Raji (cell line): ENCODE data around the gene NUP62.
"Not testable (repeated sequence)": the region's sequence is repeated elsewhere in the genome, so short reads cannot be mapped to it uniquely, and the experiment has no call there.

Experiments used
- POLR2A ChIP-seq: IDR thresholded peaks from 2 replicates; pipeline ENCODE4 v1.6.1; 2011; ENCODE audit warnings: low read depth, low read length, control low read depth; ENCODE audit not compliant: insufficient read depth

NUP62 gene, protein sequence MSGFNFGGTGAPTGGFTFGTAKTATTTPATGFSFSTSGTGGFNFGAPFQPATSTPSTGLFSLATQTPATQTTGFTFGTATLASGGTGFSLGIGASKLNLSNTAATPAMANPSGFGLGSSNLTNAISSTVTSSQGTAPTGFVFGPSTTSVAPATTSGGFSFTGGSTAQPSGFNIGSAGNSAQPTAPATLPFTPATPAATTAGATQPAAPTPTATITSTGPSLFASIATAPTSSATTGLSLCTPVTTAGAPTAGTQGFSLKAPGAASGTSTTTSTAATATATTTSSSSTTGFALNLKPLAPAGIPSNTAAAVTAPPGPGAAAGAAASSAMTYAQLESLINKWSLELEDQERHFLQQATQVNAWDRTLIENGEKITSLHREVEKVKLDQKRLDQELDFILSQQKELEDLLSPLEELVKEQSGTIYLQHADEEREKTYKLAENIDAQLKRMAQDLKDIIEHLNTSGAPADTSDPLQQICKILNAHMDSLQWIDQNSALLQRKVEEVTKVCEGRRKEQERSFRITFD

DNA sequence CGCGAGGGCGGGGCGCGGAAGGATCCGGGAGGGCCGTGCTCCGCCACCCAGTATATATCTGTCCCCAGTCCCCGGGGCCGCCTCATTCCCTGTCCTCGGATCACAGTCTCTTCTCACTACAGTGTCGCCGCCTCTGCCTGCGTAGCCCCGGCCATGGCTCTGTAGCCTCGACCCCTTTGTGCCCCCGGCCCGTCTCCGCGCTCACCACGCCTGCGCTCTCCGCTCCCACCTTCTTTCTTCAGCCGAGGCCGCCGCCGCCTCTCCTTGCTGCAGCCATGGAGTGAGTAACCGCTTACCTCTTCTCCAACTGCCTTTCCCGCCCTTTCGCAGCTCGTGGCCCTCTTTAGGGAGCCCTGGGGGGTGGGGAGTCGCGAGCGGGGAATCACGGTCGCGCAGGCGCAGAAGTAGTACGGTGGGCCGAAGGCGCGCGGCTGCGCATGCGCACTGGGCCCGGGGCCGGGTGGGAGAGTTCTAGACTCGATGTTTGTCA, at the start of gene NUP62, which contains the start of gene ATF5:
Gene NUP62, minus strand, starts transcription at position 384 of the 490 bp plus-strand sequence. CDS start 19,697 bp downstream, outside the sequence.
Gene ATF5, plus strand, starts transcription at position 85 of the 490 bp plus-strand sequence. CDS start 1,646 bp downstream, outside the sequence.
- TF ChIP-seq POLR2A: no peak

DNA sequence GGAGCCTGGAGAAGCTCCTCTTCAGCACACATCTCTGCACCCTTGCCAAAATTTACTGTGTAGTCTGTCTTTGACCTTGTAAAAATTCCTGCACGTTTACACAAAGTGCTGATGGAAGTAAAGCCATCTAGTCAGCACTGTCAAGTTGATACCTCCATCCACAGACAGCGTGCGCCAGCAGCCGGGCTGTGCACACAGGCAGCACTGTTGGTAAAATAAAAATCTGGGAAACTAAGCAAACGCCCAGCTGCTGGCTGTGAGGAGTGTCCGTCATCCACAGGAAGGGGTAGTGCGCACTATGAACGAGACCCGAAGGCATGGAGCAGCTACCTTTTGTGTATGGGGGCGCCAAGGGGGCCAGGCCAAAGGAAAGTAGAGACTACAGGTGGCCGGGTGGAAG, 49.0 kb upstream of the NUP62 start:
- TF ChIP-seq POLR2A: no peak

DNA sequence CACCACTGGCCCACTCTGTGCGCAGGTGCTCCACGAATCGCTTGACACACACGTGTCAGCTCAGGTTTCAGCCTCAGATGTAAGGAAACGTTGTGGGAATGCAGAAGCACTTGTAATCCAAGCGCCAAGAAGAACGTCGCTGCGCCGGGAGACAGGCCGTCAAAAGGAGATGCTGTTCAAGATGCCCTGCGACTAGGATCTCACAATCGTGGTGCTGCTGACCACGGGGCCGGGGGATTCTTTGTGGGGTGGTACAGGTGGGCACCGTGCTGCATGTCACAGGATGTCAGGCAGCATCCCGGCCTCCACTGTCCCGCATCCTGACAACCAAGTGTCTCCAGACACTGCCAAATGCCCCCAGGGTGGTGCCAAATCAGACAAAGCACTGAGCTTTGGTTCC, 48.6 kb upstream of the NUP62 start:
- TF ChIP-seq POLR2A: no peak

DNA sequence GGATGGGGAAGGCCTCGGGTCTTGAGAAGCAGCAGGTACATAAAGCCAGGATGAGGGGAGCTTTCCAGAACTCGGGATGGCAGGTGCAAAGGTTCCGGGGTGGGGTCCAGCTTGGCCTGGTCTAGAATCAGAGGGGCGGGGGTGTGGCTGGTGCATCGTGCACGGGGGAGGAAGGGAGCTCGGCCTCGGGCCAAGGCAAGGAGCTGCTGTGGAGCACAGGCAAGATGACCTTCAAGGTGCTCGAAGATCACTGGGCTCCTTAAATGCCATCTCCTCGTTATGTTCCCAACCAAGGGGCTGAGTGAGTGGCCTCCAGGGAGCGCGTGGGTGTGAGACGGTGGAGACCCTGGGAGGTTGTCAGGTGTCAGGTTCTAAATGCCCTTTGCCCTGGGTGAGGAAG, 47.8 kb upstream of the NUP62 start:
- TF ChIP-seq POLR2A: no peak

DNA sequence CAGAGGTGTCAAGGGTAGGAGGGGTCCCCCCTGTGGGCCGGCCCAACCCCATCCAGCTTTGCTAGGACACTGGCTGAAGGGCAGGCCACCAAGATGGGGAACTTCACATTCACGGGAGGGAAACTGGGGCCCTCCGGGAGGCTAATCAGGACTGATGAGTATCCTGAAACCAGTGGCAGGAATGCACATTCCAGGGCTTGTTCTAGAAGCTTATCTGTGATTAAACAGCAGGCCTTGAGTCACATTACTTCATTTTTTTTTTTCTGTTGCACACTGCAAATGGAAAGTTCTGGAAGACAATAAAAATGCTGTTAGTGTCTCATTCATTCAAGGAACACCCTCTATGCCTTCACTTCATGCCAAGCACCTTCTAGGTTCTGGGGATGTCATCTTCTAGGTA, 47.2 kb upstream of the NUP62 start:
- TF ChIP-seq POLR2A: no peak

DNA sequence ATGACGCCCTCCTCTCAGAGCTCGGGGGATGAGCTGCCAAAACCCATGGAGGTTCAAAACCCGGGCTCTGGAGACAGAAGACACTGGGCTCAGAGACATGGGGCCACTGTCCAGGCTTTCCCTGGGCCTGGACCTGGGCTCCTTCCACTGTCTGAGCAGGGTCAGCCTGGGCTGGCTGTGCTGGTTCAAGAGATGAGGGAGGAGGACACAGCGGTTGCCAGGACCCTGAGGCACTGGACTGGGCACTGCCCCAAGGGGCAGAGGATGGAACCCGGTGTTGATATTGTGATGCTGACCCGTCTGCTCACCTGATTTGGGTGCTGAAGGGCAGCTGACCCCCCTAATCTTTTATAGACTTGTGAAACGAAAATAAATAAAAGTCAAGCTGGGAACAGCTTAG, 45.7 kb upstream of the NUP62 start:
- TF ChIP-seq POLR2A: no peak

DNA sequence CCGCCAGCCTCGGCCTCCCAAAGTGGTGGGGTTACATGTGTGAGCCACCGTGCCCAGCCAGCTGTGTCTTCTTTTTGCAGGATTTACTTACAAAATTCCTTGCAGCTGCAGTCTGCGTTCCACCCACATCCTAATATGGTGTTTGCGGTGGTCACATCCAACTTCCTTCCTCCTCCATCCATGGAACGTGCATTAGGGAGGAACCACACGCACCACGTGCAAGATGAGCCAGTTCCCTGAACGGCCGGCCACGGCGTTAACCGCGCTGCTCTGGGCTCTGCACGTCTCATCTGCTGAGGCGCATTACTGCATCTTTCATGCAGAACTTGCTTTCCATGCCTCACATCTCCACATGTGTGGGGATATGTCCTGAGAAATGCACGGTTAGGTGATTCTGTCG, 44.7 kb upstream of the NUP62 start:
- TF ChIP-seq POLR2A: no peak

DNA sequence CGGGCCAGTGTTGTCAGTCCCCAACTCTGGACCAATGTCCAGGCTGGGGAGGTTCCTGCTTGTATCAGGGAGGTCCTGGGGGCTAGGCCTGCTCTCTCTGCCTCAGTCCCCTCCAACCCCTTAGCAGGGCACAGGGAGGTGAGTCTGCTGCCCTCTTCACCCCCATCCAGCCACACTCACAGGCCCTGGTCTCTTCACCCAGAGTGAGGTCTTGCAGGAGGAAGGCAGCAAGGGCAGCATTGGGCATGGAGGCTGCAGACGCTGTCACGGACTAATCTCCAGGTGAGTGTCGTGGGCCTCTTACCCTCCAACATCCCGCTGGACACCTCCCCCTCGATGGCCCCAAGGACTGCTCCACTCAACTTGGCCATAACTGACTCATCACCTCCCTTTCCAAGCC, 43.5 kb upstream of the NUP62 start:
- no peak for TF ChIP-seq POLR2A

DNA sequence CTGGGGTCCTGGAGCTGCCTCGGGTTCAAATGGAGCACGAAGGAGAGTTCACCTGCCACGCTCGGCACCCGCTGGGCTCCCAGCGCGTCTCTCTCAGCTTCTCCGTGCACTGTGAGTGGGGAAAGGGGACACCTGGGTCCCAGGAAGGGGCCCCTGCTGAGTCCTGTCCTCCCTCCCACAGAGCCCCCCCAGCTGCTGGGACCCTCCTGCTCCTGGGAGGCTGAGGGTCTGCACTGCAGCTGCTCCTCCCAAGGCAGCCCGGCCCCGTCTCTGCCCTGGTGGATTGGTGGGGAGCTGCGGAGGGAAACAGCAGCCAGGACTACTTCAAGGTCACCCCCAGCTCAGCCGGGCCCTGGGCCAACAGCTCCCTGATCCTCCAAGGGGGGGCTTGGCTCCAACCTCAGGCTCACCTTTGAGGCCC, 42.7 kb upstream of the NUP62 start:
- TF ChIP-seq POLR2A: no peak

DNA sequence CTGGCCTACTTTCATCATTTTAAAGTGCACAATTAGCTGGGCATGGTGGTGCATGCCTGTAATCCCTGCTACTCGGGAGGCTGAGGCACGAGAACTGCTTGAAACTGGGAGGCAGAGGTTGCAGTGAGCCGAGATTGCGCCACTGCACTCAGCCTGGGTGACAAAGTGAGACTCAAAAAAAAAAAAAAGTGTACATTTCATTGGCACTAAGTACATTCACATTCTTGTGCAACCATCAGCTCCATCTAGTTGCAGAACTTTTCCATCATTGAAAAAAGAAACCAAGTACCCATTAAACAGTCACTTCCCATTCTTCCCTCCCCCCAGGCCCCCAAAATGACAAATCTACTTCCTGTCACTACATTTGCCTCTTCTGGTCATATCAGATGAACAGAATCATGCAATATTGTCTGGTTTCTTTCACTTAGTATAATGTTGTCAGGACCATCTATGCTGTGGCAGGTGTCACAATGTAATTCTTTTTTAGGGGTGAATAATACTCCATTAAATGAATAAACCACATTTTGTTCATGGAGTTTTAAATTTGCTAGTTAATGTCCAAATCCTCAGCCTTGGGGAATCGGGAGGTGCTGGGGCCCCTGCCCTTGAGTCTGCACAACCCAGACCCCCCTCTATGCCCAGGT, 39.1 kb upstream of the NUP62 start:
- no peak for TF ChIP-seq POLR2A

DNA sequence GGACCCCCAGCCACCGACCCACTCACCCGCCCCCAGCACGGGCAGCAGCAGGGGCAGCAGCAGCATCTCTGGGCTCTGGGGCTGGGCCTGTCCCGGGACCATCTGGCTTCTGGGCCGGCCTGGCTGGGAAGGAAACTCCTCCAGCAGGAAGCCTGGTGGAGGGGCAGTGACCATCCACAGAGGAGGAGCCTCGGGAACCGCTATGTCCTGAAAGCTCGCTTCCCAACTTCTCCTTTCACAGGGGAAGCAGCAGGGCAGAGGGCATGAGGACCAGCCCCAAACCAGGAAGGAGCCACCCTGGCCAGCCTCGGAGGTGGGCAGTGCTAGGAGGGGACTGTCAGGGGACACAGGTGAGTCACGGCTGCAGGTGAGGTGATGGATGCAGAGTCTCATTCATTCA, 31.7 kb upstream of the NUP62 start, which contains the start of gene SIGLEC11:
Gene SIGLEC11, minus strand, starts transcription at position 193 of the 400 bp plus-strand sequence. Its CDS starts 91 bp downstream, at position 102.
- not testable (repeated sequence) for TF ChIP-seq POLR2A

DNA sequence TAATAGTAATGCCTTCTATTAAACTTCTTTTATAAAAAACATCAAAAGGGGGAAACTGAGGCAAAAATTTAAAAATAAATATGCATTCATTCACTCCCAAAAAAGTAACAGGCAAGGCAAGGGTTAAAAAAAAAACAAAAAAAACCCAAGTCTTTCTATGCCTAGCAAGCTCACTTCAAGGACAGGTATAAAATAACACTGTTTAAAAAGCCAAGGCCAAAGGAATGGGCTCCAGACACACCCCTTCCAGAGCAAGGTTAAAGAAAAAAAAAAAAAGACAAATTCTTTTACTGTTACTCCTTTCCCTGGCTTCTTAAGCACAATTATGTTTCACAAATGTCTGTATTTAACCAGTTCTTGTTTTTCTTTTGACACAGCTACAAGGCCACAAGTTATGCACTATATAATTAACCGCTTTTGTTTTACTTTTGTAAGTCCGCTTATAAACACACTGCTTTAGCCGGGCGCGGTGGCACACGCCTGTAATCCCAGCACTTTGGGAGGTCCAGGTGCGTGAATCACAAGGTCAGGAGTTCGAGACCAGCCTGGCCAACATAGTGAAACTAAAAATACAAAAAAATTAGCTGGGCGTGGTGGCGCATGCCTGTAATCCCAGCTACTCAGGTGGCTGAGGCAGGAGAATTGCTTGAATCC, 28.1 kb upstream of the NUP62 start:
- TF ChIP-seq POLR2A: no peak

DNA sequence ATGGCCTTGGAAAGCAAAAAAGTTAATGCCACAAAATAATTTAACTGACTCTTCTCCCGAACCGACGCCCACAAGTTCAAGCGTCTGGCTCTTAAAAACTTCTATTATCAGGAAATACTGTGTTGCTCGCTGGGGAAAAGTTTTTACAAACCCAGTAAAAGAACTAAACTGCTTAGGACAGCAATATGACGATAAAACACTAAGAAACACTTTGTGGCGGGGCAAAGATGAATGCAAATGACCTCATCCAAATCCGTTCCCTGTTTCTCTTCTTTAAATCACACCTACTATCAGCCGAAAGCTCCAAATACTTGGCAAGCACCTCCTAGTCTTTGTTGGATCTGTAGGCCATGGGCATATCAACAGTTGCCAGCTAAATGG, 26.8 kb upstream of the NUP62 start:
- no peak for TF ChIP-seq POLR2A

DNA sequence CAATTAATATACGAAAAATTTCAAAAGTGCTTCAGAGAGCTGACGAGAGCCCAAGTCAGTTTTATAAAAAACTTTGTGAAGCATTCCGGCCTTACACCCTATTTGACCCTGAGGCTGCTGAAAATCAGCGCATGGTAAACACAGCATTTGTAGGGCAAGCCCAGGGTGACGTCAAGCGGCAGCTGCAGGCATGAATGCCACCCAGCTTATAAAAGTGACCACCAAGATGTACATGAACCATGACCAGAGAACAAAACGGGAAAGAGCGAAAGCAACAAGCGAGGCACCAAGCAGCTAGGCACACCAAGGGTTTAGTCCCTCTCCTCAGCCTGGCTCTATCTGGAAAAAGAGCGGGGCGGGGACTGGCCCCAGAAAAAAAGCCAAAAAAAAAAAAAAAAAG, 25.6 kb upstream of the NUP62 start:
- TF ChIP-seq POLR2A: no peak

DNA sequence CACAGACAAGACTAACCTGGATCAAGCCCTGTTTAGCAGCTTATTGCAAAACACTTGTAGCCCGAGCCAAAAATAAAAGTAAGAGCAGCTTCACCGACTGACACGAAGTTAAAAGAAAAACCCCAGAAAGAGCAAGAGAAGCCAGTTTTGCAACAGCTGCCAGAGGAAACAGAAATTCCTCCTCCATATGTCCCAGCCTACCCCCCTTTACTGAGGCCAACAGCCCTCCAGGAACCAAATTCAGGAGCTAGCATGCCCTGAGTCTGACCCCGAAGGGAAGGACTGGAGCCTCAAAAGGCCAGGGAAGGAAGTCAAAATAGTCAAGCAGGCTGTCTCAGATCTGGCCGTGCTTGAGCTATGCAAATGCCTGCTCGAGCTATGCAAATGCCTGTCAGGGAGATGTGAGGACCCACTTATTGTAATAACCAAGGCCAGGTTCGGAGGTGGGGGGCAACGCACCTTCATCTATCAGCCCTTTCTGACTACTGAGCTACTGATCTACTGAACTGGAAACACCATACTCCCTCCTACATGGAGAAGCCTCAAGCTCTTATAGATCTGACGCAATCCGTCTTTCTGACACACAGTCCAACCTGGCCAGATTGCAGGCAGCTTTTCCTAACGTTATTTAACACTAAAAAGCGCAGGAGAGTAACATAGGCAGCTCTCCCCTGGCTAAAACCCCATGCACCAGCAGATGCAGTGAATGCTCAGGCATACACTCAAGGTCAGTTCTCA, 25.0 kb upstream of the NUP62 start:
- no peak for TF ChIP-seq POLR2A
